ENCODE data around the gene SOS2.
"Not testable (repeated sequence)": the region's sequence is repeated elsewhere in the genome, so short reads cannot be mapped to it uniquely, and the experiment has no call there.

SOS2 gene

GRCh38 chr14:50171895-50172294 lies 59.5 kb downstream of the SOS2 start:
- H3K4me3 ChIP-seq (ENCODE audit: low read length), result no peak overlapping the region
- no peak for DNase-seq (ENCODE audit: low read depth)
- no peak for TF ChIP-seq CTCF (conservative IDR thresholded peaks at IDR 0.05; ENCODE audit: low read depth, low read length)

- not testable (repeated sequence) for H3K4me3 ChIP-seq (ENCODE audit: low read length); DNase-seq (ENCODE audit: low read depth)
These were observed 64.0 kb downstream of the SOS2 start for GRCh38 chr14:50167381-50167780.

GRCh38 chr14:50156111-50156510 lies 75.3 kb downstream of the SOS2 start:
- no peak for DNase-seq (ENCODE audit: low read depth)
- TF ChIP-seq CTCF (conservative IDR thresholded peaks at IDR 0.05; ENCODE audit: low read depth, low read length), result no peak
- H3K4me3 ChIP-seq (ENCODE audit: low read length), result no peak overlapping the region

- H3K4me3 ChIP-seq (ENCODE audit: low read length), result no peak overlapping the region
- DNase-seq (ENCODE audit: low read depth), result no peak
- no peak for TF ChIP-seq CTCF (conservative IDR thresholded peaks at IDR 0.05; ENCODE audit: low read depth, low read length)
These were observed 82.6 kb downstream of the SOS2 start for GRCh38 chr14:50148799-50149198.

GRCh38 chr14:50139192-50139591 lies 92.2 kb downstream of the SOS2 start:
- no peak for DNase-seq (ENCODE audit: low read depth)
- H3K4me3 ChIP-seq (ENCODE audit: low read length), result no peak overlapping the region
- no peak for TF ChIP-seq CTCF (conservative IDR thresholded peaks at IDR 0.05; ENCODE audit: low read depth, low read length)

GRCh38 chr14:50127802-50128201 lies 103.6 kb downstream of the SOS2 start:
- no peak overlapping the region for H3K4me3 ChIP-seq (ENCODE audit: low read length)
- no peak for DNase-seq (ENCODE audit: low read depth)
- no peak for TF ChIP-seq CTCF (conservative IDR thresholded peaks at IDR 0.05; ENCODE audit: low read depth, low read length)

GRCh38 chr14:50123062-50123461 lies 108.3 kb downstream of the SOS2 start:
- TF ChIP-seq CTCF (conservative IDR thresholded peaks at IDR 0.05; ENCODE audit: low read depth, low read length), result no peak
- no peak overlapping the region for H3K4me3 ChIP-seq (ENCODE audit: low read length)
- DNase-seq (ENCODE audit: low read depth), result no peak

GRCh38 chr14:50122291-50122690 lies 109.1 kb downstream of the SOS2 start:
- no peak for TF ChIP-seq CTCF (conservative IDR thresholded peaks at IDR 0.05; ENCODE audit: low read depth, low read length)
- no peak for DNase-seq (ENCODE audit: low read depth)
- H3K4me3 ChIP-seq (ENCODE audit: low read length), result no peak overlapping the region

Measured in retinal pigment epithelial cell (primary cell).